Activated gamma-delta T cell (primary cell): ENCODE data around the gene TBC1D4.

ENCODE experiments used
- DNase-seq: peaks from one replicate; lab custom pipeline; 2025; lab: John Stamatoyannopoulos, UW

TBC1D4 gene

DNA sequence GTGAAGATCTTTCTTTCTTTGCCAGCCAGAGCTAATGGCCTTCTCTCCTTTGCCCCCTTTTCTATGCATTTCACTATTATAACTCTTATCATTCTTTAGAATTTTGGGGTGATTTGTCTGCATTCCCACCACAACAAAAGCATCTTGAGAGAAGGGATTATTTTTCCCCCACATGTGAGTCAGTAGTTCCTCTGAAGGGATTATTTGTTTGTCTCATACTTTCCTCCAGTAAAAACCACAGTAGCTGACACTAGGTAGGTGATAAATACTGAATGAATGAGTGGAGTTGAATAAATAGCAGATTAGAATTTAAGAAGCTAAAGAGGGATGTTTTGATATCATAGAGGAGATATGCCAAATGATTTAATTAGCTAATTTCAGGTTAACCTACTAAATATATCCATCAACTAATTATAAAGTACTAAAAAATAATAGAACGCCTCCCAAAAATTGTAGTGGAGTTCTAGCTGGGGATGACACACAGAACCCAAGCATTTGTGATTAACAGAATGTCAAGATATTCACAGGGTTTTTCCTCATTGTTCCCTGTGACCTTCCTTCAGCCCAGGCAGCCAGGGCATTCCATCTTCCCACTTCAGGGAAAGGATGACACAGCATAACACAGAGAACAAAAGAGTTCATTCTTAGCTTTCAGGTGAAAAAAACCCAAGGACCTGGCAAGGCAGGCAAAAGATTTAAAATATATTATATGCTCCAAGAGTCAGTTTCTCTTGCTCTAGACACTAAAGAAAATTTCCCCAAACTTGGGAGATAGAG lies 3.5 kb upstream of the TBC1D4 start:
- DNase-seq: no peak

DNA sequence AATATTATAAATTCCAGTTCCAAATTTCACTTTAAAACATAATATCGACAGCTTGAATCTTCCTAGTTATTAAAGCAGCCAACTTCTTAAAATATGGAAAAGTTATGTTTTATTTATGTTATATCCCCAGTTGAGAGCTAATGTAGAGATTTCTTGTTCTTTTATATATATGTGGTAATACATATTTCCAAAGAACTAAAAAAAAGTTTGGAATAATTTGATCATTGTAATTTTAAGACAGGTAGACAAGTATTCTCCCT lies 781 bp upstream of the TBC1D4 start:
- DNase-seq: no peak

DNA sequence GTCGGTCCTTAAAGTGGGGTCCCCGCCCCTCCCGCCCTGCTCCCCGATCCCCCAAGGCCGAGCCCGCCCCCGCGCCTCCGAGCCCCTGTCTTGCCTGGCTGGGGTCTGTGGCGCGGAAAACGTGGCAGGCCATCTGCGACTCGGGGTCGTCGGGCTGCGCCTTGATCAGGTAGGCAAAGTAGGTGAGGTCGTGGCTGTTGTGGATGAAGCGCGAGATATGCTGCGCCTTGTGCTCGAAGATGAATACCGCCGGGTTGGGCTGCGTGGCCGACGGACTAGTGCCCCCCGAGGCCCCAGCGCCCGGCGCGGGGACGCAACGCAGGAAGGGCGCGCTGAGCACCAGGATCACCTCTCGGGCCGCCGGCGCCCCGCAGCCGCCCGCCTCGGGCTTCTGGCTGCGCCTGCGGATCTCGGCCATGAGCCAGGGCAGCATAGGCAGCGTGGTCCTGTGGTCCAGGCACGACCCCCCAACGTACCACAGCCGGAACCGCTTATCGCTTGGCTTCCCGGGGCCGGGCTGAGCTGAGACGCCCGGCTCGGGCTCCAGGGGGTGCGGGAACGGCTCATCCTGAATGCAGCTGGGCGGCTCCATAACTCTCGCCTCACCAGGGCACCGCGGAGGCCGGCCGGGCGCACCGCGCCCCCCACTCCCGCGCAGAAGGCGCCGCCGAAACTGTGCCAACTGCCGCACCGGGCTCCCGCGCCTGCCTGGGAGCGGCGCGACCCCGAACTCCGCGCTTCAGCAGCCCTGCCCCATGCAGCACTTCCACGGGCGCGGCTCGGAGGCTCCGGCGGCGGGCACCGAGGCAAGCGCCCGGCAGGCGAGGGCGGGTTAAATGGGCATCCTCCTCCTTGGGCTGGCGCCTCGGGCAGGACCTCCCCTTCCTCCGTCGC lies 546 bp downstream of the TBC1D4 start:
- DNase-seq: no peak

DNA sequence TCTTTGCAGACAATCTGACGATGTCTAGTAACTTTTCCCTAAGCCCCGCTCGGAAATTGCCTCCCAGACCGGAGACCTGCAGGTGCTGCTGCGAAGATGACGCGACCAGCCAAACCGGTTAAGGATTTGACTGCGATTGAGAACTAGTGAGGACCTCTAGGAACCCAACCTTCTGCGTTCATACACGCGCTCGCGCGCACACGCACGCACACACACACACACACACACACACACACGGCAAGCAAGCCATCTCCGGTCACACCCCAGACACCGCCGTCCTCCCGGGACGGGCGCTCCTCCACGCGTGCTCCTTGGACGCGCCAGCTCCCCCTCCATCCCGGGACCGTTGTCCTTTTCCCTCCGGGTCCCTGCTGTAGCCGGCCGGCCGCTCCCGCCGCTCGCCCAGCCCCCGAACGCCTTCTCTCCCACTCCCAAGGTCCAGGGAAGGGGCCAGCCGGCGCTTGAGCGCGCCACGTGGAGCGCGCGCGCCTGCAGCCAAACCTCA lies 1.2 kb downstream of the TBC1D4 start:
- no peak for DNase-seq

DNA sequence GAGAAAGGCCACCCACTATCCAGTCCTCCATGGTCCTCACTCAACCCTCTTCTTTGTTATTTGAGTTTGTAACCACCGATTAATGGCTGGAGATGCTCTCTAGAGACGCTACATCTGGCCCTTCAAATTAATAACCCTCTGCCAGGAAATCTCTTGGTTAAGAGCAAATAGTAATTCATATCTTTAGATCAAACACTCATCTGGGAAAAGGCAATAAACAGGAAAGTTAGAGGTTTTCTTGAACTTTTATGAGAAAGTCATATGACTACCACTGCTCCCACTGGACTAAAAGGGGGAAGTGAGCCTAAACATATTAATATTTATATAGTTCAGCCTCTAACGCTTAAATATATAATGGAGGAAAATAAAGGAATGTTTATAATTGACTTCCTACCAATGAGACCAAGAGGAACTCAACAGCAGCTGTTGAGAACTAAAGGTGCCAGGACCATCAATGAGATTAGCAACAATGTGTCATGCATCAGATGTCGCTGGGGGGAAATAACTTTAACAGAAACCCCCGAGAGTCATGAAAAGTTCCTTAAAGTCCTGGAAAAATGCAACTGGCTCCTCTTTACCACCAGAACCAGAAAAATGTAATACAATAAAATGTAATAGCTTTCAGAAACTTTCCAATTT lies 2.7 kb downstream of the TBC1D4 start:
- no peak for DNase-seq

DNA sequence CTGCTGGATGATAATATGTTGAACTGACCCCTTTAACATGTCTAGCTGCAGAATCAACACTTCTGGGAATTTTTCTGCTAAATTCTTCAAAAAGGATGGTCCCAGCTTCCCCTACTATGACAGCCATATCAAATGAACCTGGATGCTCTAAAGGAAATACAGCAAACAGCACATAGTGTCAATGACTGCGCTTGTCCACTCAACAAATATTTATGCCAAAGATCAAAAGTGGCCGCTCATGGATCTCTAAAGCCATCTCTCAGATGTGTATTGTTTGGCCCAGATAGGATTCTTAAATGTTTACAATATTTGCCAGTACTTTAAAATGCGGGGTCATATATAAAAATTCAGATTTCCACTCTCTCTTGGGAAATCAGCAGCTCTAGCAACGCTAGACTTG lies 3.3 kb downstream of the TBC1D4 start:
- DNase-seq: no peak

DNA sequence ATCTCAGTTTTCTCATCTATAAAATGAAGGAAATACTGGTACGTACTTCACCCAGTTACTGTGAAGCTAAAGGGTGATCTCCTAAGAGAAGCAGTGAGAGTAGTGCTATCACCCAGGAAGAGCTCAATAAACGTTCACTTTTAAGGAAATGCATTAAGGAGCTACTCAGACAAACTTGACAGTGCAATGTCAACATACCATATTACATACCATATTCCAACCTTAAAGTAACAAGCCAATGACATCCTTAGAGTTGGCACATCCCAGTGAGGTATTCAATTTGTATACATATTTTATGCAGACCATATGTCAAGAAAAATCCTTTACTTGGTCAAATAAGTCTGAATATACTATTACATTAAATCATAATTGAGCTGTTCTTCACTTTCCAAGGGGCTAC lies 7.0 kb downstream of the TBC1D4 start:
- DNase-seq: no peak

DNA sequence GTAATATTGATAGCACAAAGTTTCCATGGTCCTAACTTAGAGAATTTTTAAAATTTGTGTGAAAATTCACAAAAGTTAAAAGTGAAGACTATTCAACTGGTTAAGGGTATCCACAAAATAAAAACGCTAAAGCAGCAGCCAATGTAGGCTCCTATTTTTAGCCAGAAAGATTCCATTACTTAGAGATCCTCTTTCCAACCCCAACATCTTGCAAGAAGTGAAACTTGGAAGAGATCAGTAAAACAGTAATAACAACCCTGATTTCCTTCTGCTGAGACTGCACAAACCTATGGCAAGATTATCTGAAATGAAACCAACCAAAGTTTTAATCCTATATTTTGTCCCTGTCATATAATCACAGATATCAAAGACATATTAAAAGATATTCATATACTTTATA lies 8.5 kb downstream of the TBC1D4 start:
- DNase-seq: no peak

DNA sequence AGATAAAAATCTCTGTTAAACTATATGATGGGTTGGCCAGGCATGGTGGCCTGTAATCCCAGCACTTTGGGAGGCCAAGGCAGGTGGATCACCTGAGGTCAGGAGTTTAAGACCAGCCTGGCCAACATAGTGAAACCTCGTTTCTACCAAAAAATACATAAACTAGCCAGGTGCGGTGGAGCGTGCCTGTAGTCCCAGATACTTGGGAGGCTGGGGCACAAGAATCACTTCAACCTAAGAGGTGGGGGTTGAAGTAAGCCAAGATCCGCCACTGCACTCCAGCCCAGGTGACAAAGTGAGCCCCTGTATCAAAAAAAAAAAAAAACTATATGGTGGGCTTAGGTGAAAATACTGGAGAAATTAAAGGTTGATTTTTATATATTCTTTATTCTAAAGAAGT lies 11.3 kb downstream of the TBC1D4 start:
- no peak for DNase-seq

DNA sequence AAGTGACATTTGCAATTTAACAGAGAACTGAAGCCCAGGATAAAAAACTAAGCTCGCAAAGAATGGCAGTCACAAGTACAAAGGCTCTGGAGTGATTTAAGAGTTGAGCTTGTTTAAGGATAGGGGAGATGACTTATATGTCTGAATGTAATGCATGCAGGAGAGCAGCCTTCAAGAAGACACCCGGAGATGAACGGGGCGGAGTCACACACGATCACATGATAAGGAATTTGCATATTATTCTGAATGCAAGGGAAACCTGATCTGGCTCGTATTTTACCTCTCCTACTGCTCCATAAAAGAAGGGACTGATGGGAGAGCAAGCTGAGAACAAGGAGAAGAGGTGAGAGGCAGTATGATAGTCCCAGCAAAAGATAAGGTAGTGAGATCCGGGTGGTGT lies 12.9 kb downstream of the TBC1D4 start:
- no peak for DNase-seq

DNA sequence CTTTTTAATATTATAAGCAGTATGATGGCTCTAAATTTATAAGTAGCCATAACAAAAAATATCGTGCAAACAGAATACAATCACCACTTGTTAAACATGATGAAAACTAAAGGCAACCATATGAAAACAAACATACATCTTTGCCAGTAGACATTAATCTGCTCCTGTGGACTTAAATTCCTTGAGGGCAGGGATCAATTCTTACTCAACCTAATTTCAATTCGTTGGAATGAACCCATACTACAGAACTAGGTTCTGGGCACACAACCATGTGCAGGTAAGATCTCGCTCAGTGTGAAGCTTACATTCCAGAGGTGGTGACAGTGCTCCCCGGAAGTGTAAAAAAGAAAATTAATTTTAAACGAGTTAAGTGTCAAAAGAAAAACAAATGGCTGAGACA lies 13.4 kb downstream of the TBC1D4 start:
- DNase-seq: no peak

DNA sequence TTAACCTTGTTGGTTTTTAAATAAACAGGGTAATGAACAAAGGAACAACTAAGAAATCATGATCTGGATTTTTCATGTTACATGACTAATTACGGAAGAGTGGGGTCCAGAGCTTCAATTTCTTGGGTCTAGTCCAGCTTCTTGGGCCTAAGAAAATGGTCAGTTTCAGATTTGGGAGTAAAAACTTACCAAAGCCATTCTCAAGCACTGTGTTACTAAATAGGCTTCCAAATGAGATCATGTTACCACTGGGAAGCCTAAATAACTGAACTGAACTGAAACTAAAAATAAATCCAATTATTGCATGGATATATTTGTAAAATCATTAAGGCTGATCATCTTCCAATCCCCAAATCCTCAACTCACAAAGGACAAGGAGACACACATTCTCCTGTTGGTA lies 13.9 kb downstream of the TBC1D4 start:
- no peak for DNase-seq

DNA sequence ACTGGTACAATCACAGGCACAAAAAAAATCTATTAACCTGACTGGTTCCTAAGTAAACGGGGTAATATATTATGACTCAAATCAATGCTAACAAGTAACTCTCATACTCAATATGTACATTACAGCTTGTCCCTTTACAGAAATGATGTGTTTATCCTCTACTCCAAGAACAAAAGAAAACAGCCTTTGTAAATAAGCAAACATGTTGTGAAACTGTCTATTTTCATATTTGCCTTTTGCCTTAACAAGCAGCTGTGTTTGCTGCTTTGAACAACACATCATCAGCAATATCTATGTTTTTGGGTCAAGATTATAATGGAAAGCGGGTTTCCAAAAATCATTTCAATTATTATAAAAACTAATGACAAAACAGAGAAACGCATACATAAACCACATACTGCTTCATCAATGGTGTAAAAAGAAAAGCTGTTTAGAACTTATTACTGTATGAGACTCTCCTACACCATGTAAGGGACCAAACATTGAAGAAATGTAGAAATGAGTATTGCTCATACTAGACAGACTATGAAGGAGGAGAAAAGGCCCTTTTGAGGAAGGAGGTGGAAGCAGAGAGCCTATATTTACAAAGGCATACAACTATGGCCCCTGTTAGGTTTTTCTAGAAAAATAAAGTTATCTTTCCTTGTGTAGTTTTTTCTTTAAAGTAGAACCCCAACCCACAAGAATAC lies 14.8 kb downstream of the TBC1D4 start:
- DNase-seq: no peak

DNA sequence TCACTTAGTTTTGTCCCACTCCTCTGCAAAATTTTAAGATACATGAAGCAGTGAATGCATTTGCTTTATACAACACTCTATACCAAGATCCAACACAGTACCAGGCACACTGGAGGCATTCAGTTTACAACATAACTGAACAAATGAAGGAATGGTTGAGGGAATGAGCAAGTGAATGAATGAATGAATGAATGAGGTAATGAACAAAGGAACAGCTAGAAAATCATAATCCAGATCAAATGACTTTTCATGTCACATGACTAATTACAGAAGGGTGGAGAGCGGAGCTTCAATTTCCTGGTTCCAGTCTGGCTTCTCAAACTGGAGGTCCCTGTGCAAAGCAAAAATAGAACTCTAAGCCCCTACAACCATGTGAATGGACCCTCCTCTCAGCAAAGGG lies 16.7 kb downstream of the TBC1D4 start:
- no peak for DNase-seq

DNA sequence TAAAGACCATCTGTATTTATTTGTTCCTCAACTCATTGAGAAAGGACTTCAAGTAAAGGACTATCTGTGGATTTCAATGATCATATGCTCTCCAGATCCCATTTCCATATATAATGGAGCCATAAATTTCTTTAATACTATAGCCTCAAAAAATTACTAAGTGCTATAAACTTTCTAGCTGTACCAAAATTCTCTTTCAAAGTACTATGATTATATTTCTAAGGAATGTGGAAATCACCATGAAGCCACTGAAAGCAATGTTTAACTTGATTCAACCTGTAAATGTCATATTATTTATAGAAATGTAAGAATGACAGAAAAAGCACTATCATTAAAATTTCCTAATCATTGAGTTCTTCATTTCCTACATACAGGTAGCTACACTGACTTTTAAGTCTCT lies 20.7 kb downstream of the TBC1D4 start:
- no peak for DNase-seq

DNA sequence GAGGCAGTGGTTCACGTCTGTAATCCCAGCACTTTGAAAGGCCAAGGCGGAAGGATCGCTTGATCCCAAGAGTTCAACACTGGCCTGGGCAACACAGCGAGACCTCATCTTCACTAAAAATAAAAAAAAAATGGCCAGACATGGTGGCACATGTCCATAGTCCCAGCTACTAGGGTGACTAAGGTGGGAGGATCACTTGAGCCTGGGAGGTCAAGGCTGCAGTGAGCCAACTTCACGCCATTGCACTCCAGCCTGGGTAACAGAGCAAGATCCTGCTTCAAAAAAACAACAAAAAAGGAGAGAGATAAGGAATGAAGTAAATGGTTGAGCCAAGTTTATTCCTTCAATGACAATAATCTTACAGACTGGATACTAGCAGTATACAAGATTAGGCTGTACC lies 21.3 kb downstream of the TBC1D4 start:
- no peak for DNase-seq

DNA sequence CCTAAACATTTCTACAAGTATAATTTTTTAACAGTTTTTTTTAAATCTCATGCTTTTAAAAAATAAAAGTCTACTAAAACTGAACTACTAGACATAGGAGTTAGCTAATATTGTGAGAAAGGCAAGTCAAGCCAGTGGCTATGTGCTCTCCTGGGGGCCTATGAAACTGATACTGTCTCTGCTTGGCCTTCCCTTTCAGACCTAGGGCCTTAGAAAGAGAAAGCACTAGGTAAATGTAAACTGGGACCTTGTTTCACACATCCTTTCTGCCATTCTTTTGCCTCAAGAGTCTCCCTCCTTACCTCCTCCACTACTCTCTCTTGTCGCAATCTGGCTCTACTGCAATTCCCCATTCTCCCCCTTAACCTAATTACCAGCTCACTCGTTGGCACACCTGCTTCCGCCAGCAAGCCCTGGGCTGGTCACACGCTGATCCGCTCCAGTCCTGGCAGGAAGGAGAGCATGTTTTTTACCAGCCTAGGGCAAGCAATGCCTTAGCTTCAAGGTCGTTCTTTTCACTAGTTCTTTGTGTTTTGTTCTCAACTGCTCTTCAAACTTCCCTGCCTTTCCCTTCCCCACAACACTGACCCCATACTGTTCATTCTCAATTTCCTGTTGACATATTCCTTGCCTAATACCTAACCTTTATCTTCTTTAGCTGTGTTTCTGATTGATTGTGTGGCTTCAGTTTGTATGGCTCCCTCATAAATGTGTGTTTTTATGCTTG lies 23.1 kb downstream of the TBC1D4 start:
- DNase-seq: no peak

DNA sequence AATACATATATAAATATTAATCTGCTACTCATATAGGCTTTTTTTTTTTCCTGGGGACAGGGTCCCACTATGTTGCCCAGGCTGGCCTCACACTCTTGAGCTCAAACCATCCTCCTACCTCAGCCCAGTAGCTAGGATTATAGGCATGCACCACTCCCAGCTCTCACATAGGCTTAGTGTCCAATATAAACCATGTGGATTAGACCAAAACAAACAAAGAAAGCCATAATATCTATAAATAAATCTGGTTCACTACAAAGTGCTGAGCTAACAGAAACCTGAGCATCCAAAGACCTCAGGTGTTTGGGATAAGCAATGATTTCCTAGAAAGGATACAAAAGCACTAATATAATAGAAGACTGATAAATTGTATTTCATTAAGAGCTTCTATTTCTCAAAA lies 26.0 kb downstream of the TBC1D4 start:
- DNase-seq: no peak

DNA sequence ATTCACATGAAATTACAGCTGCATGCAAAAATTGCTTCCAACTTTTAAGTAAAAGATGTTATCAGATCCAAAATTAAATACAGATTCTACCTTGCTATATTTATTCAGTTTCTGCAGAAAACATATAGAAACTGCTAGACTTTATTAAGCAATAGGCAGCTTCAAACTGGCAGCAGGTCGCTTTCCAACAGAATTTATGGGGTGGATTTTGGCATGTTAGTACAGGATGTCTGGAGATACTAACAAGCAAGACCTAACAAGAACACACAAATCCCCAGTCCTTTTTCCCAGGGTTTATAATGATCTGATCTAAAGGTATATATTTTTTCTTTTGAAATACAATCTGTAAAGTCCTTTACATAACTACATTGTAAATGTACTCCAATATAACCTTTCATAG lies 27.5 kb downstream of the TBC1D4 start:
- no peak for DNase-seq

DNA sequence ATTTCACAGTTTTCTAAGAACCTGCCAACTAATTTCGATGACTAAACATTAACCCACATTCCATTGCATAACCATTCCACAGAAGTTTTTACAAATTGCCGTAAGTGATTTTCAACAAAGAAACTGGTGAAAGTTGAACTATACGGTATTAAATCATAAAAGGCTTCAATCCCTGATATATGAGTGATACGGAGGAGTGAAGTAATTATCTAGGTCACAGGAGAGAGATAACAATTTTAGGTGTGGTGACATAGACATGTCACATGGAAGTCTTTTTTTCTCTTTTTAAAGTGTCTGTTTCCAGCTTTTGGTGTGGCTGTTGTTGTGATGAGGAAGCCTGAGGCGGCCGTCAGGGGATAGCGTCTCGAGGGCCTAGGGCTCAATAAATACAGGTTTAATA lies 29.4 kb downstream of the TBC1D4 start:
- DNase-seq: no peak

DNA sequence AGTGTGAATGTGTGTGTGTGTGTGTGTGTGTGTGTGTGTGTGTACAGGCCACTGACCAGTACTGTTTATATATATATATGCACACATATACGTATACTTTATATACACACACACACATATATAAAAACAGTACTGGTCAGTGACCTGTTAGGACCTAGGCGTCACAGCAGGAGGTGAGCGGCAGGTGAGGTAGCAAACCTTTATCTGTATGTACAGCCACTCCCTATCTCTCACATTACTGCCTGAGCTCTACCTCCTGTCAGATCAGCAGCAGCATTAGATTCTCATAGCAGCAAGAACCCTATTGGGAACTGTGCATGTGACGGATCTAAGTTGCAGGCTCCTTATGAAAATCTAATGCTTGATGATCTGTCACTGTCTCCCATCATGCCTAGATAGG lies 34.5 kb downstream of the TBC1D4 start:
- no peak for DNase-seq

DNA sequence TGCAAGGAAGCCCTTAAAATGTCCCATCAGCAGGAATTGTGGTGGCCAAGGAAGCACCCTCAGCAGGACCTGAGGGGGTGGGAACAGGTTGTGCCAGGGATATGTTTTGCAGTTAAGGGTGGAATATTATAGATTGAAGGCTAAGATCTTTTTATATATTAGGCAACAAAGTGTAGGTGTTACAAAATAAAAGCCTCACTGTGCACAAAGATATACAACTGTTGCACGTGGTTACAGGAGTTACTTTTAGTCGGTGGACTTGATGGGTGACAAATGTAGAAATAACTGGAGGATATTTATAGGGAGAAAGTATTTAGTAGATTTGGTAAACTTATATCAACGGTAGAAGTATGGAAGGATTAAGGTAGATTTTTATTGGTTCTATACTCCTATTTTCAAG lies 35.1 kb downstream of the TBC1D4 start:
- no peak for DNase-seq
